Measurements from ENCODE around the gene LCT. TPM values are rescaled to one million over a fixed set of nuclear protein-coding genes. Genes with fewer than 3 reads are reported as not detected.
"Not testable (repeated sequence)": the region's sequence is repeated elsewhere in the genome, so short reads cannot be mapped to it uniquely, and the experiment has no call there.

The LCT gene
- total RNA-seq (2021; fragmentation: NEBNext Ultra II Directional; extraction: Animal tissue kit (Norgen Biotek cat#: 25700)) = not detected
- long read RNA-seq = 0 reads

DNA sequence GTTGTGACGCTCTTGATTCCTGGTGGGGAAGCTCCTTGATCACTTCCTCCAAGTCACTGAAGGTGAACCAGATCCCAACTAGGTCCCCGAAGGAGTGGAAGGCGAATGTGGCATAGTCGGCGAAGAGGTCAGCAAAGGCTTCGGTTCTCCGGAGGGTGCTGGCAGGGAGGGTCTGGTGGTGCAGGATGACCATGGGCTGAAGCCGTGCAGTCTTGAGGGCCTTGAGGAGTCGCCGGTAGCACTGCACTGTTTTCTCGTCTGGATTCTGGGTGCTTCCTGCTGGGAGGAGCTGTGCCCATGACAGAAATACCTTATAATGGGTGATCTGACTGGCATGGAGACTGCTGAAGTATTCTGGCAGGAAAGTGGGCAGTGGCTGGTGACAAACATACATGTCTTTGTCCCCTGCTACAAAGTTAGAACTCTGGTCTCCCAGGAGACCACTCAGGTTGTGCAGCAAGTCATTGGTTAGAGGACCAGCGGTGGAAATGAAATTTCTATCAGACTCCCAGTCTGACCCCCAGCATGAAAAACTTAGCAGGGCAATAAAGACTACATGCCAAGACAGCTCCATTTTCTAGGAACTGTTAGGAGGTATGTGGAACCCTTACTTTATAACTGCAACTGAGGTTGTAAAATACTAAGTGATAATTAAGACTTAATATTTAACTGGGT, at the start of gene LCT:
Gene LCT, minus strand, starts transcription at position 589 of the 675 bp plus-strand sequence. Its CDS starts 15 bp downstream, at position 574.
- Mint-ChIP-seq H3K4me1 (ENCODE audit: low read depth) (peaks cover 26% of the 10 kb centered on the region), H3K27ac (no peak within 1 kb of the TSS), H3K9me3 (no peaks in the 10 kb centered on the region), H3K27me3 (ENCODE audit: insufficient read depth) (no peaks in the 10 kb centered on the region; the same call in 1 of the 2 replicates), H3K36me3 (ENCODE audit: low read depth) (no peaks in the 10 kb centered on the region), H3K4me3 (no peak within 1 kb of the TSS)
- TF ChIP-seq, protein P1, sequence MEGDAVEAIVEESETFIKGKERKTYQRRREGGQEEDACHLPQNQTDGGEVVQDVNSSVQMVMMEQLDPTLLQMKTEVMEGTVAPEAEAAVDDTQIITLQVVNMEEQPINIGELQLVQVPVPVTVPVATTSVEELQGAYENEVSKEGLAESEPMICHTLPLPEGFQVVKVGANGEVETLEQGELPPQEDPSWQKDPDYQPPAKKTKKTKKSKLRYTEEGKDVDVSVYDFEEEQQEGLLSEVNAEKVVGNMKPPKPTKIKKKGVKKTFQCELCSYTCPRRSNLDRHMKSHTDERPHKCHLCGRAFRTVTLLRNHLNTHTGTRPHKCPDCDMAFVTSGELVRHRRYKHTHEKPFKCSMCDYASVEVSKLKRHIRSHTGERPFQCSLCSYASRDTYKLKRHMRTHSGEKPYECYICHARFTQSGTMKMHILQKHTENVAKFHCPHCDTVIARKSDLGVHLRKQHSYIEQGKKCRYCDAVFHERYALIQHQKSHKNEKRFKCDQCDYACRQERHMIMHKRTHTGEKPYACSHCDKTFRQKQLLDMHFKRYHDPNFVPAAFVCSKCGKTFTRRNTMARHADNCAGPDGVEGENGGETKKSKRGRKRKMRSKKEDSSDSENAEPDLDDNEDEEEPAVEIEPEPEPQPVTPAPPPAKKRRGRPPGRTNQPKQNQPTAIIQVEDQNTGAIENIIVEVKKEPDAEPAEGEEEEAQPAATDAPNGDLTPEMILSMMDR (IDR thresholded peaks at IDR 0.05) = no peak
- DNase-seq = no peak

DNA sequence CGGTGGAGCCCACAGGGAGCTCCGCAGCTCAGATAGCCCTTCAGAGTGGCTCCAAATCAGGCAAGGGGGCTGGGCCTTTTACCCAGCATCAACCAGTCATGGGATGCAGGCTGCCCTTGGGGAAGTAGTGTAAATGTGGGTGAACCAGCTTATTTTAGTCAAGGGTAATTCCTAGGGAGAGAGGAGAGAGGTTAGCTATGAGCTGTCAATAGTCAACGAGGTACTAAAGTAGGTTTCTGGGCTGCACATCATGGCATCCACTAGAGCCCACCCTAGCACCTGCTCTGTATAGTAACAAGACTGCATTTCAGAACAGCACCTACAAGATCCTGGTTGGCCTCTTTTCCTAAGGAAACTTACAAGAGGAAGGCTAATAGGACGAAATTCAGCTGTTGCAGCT, 48.7 kb upstream of the LCT start:
- H3K9me3 Mint-ChIP-seq = peaks cover 17% of the 10 kb centered on the region
- no peak overlapping the region for H3K4me3 Mint-ChIP-seq
- H3K27me3 Mint-ChIP-seq (ENCODE audit: insufficient read depth) = peaks cover 13% of the 10 kb centered on the region
- H3K27ac Mint-ChIP-seq = no peak overlapping the region
- no peak for DNase-seq
- no peaks in the 10 kb centered on the region for H3K4me1 Mint-ChIP-seq (ENCODE audit: low read depth)
- H3K36me3 Mint-ChIP-seq (ENCODE audit: low read depth) = peaks cover 5% of the 10 kb centered on the region; the same call in 1 of the 2 replicates
- TF ChIP-seq, protein P1 (IDR thresholded peaks at IDR 0.05) = no peak

DNA sequence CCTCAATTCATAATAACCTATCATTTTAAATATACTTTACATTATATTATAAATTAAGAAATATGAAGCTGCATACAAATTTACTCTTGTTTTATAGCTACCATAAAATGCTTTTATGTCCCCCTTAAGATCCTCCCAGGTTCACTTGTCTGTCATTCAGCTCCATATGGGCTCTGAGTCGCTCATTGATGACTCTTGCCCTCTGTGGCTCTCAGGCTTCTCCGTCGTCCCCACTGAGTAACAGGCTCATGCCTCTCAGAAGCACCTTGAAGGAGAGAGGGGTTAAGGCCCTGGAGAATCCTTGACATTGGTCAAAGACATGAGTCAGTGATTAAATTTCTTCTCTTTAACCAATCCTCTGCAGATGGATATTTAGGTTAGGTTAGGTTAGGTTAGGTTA, 45.4 kb upstream of the LCT start:
- Mint-ChIP-seq H3K27ac (no peak overlapping the region), H3K4me3 (no peak overlapping the region), H3K9me3 (no peaks in the 10 kb centered on the region), H3K27me3 (ENCODE audit: insufficient read depth) (peaks cover 6% of the 10 kb centered on the region), H3K4me1 (ENCODE audit: low read depth) (no peaks in the 10 kb centered on the region), H3K36me3 (ENCODE audit: low read depth) (no peaks in the 10 kb centered on the region)
- TF ChIP-seq, protein P1 (IDR thresholded peaks at IDR 0.05) = no peak
- DNase-seq = no peak

DNA sequence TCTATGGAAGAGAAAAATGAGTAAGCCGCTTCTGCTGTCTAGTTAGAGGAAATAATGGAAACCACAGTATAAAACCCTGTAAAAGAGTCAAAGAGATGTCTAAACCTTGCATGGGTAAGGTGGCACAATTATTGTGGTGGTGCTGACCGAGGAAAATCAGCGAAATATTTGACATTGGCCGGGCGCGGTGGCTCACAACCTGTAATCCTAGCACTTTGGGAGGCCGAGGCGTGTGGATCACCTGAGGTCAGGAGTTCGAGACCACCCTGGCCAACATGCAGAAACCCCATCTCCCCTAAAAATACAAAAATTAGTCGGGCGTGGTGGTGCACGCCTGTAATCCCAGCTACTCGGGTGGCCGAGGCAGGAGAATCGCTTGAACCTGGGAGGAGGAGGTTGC, 39.8 kb upstream of the LCT start:
- Mint-ChIP-seq H3K4me1 (ENCODE audit: low read depth) (peaks cover 32% of the 10 kb centered on the region), H3K27ac (peak overlapping the region; percentile 53), H3K4me3 (peak overlapping the region; percentile 87)
- not testable (repeated sequence) for H3K27me3 Mint-ChIP-seq (ENCODE audit: insufficient read depth); H3K36me3 Mint-ChIP-seq (ENCODE audit: low read depth); H3K9me3 Mint-ChIP-seq; DNase-seq

DNA sequence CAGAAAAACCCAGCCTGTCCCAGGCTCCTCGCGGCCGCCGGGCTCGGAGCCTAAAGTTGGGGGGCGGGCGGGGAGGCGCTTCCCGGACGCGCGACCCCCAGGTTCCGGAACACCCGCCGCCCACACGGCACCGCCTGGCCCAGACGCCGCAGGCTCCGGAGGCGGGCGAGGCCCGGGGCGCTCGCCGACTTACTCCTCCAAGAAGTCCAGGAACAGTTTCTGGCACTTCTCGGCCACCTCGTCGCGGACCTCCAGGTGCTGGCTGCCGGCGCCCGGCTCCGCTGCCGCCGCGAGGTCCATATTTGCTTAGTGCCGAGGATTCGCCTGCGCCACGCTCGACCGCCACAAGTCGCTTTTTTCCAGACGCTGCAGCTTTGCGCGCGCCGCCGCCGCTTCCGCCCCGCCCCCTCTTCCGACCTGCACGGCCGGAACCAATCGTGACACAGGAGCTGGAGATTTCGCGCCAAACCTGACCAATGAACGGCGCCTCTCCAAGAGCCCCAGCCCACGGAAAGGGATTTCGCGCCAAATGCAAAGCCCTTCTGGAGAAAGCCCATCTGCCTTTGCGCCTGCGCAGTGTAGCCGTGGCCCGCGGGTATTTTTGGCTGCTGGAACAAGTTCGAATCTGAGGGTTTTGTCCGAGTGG, 39.2 kb upstream of the LCT start, which contains the start of gene MCM6:
Gene MCM6, minus strand, starts transcription at position 378 of the 646 bp plus-strand sequence. Its CDS starts 78 bp downstream, at position 300.
- peak within 1 kb of the TSS; percentile 86 for H3K27ac Mint-ChIP-seq
- DNase-seq = peak; percentile 99
- peaks cover 3% of the 10 kb centered on the region; the same call in 1 of the 2 replicates for H3K27me3 Mint-ChIP-seq (ENCODE audit: insufficient read depth)
- peak within 1 kb of the TSS; percentile 95 for H3K4me3 Mint-ChIP-seq
- H3K4me1 Mint-ChIP-seq (ENCODE audit: low read depth) = peaks cover 32% of the 10 kb centered on the region
- TF ChIP-seq, protein P1 (IDR thresholded peaks at IDR 0.05) = peak; percentile 33
- no peaks in the 10 kb centered on the region; the same call in 1 of the 2 replicates for H3K36me3 Mint-ChIP-seq (ENCODE audit: low read depth)
- no peaks in the 10 kb centered on the region for H3K9me3 Mint-ChIP-seq

Data from HFFc6 (cell line).